HG03280 (cell line): ENCODE measurements around the gene TTC23.
"Not testable (repeated sequence)": the region's sequence is repeated elsewhere in the genome, so short reads cannot be mapped to it uniquely, and the experiment has no call there.

Experiments
- ATAC-seq: cut with Tn5 transposase; IDR thresholded peaks from one replicate; pipeline ENCODE4 v1.9.1; 2021; ENCODE audit warnings: mild to moderate bottlenecking, moderate library complexity; ENCODE audit not compliant: unreplicated experiment

Gene TTC23

DNA sequence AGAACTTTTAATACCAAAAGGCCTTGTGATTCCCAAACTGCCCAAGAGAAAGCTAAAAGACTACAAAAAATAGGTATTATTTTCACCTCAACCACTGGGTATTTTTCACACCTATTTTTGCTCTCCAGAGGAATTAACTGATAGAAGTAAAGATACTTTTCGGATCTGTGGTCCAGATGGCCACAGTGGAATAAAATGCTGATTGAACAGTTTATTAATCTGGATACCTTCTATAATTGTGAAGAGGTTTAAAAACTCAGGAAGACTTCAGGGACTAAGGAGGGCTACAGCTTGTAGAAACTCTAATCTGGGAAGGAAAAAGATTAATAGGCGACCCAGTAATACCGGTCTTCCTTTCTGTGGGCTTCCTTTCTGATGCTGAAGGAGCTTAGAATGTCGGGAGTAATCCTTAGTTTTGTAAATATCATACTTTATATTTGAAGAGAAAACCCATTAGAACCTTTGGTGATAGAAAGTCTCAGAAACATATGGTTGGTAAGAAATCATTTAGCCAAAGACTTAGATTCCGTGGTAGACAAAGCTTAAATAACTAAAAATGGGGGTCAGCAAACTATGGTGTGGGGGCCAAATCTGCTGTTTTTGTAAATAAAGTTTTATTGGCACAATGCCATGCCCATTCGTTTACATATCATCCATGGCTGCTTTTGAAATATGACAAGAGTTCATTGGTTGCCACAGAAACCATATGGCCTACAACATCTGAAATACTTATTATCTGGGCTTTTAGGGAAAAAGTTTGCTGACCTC, 47.8 kb downstream of the TTC23 start:
- no peak for ATAC-seq

DNA sequence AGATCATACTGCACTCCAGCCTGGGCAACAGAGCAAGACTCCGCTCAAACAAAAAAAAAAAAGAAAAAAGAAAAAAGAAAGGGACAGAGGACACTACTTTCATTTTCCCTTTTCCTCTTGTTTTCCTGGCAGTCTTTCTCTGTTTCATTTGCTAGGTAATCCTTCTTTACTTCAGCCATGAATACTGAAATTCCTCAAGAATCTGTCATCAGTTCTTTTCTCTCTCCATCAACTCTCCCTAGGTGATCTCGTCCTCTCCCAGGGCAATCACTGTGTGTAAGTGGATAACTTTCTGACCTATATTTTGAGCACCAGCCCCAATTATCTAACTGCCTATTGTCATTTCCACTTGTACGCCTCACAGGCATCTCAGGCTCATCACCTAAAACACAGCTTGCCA, 51.5 kb downstream of the TTC23 start:
- no peak for ATAC-seq

DNA sequence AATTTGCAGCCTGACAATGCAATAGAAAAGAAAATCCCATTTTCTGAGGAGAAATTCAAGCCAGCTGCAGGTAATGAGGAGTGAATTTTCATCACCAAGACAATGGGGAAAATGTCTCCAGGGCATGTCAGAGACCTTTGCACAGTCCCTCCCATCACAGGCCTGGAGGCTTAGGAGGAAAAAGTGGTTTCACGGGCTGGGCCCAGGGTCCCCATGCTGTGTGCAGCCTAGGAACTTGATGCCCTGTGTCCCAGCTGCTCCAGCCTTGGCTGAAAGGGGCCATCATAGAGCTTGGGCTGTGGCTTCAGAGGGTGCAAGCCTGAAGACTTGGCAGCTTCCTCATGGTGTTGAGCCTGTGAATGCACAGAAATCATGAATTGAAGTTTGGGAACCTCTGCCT, 57.2 kb downstream of the TTC23 start:
- ATAC-seq = not testable (repeated sequence)

- no peak for ATAC-seq
Observed at GRCh38 chr15:99187936-99188335, 61.4 kb downstream of the TTC23 start.

DNA sequence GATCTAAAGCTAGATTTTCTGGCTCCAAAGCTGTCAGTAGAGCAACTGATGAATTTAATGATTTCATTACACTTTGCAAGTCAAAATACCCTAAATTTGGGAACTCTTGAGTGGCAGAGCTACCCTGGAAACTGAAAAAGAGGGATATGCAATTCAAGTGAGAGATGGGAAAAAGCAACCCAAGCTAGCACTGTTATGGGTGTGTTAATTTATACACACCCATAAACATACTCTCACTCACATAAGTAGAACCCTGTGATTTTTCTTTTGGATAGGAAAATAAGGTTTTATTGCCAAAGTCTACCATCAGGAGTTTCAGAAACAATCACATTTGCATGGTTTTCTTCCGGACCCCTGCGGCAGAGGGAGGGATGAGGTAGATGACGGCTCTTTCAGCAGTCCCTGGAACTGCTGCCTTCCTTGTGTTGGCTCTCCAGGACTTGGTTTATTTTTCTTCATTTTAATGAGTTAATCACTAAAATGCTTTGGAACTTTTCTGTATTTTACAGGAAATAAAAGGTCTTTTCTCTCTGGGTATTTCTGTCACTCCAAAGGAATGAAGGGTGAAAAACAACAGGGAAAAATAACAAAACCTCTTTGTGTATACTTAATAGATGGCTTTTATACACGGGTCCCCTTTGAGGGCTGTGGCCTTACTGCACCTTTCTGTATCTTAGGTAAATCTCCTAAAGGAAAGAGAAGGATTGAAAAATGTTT, 63.8 kb downstream of the TTC23 start:
- no peak for ATAC-seq

DNA sequence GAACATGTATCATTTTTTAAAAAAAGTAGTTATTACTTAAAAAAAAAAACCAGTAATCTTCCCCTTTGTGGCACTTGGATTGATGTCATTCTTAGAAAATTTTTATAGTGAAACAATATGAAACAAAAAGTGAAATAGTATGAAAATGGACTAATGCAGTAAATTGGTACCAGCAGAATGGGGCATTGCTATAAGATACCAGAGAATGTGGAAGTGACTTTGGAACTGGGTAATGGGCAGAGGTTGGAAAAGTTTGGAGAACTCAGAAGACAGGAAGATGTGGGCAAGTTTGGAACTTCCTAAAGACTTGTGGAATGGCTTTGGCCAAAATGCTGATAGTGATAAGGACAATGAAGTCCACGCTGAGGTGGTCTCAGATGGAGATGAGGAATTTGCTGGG, 66.6 kb downstream of the TTC23 start:
- no peak for ATAC-seq

- ATAC-seq = no peak
Observed at GRCh38 chr15:99181545-99181971, 67.8 kb downstream of the TTC23 start.

DNA sequence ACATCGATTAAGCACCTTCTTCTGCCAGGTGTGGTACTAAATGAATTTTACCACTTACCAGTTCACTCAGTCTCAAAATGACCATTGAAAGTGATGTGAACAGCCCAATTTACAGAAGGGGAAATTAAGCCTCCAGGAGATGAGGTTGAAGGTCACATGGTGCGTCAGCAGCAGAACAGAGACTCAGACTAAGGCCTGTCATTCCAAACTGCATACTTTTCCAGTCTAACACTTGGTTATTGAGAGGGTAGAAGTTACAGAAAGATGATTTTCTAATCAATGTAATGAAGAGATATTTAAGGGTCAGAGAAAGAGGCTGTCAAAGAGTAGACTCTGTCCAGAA, 68.4 kb downstream of the TTC23 start:
- ATAC-seq = no peak

DNA sequence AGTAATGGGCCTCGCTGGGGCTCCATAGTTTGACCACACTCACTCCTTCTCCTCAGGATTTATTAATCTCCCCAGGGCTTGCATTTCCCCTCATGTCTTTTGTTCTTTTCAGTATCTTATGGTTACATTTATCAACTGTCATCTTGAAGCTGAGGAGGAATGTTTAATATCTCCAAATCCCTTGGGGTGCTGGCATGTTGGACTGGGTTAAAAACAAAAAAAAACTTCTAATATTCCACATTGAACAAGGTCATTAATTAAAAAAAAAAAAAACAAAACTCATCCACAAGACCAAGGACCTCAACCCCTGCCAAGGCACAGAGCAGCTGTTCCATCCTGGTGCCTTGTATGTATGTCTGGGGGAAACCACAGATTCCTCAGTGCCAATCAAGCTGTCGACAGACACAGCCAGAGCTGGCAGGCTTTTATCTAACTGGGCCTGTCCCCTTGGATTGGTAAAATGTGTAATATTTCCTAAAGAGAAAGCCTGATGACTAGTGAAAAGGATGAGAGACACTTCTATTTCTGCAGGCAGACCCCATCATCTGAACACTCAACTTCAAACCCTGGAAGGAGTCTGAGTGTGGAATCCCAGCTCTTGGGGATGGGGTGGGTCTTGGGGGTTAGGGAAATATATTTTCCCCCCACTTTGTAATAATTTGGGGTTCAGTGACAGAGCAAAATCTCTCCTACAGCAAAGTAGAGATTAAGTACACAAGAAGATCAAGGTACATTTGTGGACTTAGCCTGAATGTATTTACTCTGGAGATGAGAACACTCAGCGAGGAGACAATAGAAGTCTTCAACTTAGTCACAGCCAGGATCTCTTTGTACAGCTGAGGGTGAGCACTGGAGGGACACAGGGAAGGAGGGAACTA, 69.1 kb downstream of the TTC23 start:
- no peak for ATAC-seq

DNA sequence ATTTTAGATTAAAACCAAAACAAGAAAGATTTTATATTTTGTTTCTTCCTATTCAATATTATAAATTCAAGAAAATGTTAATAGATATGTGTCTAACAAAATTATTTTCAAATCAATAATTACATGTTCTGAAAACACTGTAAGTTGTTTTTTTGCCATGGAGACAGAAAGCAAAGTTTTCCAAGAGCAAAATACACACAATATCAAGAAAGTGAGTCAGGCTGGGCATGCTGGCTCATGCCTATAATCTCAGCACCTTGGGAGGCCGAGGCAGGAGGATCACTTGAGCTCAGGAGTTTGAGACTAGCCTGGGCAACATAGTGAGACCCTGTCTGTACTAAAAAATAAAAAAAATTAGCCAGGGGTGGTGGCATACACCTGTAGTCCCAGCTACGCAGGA, 71.7 kb downstream of the TTC23 start:
- no peak for ATAC-seq

DNA sequence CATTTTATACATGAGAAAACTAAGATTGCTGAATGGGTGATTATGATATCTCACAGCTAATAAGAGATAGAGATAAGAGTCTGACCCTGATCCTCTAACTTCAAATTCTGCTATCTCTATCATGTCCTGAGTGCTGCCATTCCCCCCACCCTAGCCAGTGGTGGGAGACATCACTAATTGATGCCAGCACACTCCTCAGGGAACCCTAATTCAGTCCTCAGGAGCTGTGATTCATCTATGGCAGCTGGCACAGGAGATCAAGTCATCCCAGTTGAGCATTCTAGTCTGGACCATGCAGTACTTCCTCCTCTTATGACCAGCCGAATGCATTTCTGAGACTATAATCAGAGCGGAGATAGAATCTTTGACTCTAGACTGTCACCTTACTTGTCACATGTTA, 72.6 kb downstream of the TTC23 start:
- ATAC-seq = no peak

DNA sequence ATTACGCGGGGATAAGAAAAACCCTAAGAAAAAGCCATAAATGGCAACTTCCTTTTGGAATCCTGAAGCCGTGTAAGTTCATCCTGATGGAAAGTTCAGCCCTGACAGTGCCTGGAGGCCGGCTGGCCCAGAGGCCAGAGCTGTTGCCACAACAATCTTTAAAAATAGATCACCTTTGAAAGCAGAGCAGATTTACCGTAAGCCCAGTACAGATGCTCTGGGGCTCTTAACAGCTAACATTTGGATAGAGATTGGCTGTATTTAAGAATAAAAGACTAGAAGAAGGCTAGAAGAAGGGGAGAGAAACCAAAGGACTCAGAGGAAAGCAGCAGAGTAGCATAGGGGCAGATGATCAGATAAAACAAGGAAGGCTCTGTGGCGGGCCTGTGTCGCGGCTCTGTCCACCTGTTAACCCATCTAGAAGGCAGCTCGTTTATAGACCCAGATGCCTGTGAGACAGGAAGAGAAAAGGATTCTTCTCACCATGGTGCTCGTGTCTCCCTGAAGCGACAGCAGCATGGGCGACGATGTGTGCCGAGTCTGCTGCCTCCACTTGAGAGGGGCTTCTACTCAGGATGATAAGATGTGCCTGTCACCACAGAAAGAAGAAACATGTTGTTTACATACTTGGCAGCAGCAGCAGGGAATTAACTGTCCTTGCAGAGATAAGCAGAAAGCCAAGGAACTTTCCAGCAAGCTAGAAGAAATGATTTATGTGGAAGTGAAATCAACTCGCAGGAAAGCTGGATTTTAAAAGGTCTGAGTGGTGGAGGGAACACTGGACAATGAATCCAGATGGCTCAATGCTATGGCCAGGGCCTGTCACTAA, 74.6 kb downstream of the TTC23 start:
- no peak for ATAC-seq

DNA sequence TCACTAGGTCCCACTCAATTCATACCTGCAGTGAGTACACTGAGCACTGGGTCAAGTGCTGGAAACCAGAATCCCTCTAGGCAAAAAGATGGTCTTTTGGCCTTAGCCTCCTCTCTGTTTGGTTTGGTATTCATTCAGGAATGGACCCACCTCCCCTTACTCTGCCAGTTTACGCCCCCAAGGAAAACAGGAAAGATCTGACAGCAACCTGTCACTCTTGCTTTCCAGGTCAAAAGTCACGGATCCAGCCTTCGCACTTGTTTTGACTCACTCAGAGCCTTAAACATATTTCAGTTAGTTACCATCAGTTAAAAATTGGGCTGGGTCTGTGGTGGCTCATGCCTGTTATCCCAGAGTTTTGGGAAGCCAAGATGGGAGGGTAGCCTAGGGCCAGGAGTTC, 76.4 kb downstream of the TTC23 start:
- no peak for ATAC-seq

GRCh38 chr15:99172171-99172570, 77.2 kb downstream of the TTC23 start:
- ATAC-seq = no peak

DNA sequence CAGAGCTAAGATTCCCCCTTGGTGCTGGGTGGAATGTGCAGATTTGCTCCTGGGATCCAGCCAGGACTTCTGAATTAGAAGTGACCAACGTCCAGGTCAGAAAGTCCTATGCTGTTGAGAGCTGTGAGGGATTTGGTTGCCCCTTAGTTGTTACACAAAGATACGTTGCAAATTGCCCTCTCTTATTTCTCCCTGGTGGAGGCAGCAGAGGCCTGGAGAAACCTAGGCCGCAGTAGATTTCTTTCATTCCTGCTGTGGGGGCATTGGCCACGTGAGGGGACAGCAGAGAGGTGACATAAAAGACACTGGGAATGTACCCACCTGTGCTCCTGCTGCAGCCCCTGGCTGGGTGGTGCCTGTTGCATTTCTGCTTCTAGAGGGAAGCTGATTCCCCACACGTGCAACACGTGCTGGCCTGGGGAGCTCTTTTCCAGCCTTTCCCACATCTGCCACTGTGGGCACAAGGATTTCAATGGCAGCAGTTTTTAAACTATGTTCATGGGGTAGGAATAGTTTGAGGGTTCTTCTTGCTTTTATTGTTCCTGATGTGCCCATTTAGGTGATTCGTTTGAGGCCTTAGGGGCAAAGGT, 78.8 kb downstream of the TTC23 start:
- ATAC-seq = no peak

- no peak for ATAC-seq
Observed at GRCh38 chr15:99169769-99170311, 79.5 kb downstream of the TTC23 start.

DNA sequence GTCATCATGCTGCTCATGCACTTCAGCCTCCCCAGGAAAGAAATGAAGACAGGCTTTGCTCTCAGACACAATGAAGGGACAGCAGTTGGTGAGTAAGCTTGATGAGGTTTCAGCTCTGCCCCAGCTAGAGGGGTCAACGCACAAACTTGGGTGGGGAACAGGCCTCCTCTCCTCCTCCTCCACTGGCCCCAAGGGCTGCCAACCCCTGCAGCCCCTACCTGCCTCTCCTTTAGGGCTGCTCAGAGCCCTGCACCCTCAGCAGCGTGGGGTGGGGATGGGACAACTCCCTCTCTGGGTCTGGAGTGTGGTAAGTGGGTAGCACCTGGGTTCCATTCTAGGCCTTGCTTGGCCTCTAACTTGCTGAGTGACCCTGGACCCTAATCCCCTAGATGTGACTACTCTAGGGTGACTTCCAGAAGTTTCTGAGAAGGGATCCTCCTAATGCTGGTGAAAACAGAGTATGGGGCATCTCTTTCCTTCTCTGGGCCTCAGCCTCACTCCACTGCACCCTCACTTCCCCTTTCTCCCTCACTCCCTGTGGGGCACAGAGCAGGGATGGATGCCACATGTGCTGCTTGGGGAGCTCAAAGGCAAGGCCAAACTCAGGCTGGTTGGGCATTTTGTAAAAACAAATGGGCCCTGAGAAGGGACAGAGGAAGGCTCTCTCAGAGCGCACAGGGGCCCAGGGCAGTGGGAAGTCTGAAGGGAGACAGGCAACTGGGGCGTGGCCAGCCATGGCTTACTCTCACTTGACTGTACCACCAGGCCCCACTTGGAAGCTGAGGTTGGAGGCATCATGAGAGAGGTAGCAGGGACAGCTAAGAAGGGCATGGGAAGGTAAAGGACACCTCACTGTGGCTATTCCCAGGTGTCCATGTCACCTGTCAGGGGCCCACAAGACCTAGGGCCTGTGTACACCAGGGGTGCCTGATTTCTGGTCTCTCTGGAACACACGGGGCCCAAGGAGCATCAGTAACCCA, 80.5 kb downstream of the TTC23 start:
- ATAC-seq = no peak

DNA sequence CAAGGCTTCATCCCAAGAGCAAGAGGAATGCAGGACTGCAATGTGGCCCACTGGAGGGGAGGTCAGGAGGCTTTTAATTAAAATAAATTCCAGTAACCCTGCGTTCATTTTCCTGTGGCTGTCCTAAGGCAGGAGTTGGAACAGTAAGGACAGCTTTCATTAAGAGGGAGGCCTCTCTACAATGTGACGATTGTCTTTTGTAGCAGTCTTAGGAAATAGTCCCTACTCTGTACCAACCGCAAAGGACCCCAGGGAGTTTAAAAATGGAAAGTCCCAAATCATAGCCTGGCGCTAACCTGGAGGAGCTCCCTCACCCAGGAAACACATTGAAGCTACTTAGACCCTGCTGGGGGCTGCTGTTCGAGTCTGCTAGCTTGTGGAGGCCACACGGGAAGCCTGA, 81.7 kb downstream of the TTC23 start:
- no peak for ATAC-seq

DNA sequence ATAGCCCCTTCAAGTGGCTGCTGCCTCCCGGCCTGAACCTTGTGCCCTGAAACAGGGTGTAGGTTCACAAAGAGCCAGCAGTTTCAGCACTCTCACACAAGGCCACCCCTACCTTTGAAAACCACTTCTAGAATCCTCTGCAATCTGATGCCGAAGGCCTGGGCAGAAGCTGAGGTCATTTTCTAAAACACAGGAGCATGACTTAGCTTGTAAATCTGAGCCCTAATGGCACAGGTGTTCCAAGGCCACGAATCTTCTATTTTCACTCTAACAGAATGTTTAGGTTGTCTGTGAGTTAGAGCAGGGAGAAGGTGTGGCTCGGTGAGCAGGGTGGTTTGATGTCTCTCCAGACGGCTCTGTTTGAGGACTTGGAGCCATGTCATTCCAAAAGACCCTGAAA, 82.2 kb downstream of the TTC23 start:
- no peak for ATAC-seq
